Vagina (tissue), 2 donors: ENCODE data around the gene IFNGR1.

Experiments used
- CTCF ChIP-seq, 3 experiments: fragments of 450-650 bp in 2 of 3; fragments of 200-600 bp in 1 of 3; sonication (generic) in 1 of 3; IDR thresholded peaks; one replicate each; pipeline ENCODE4 v1.5.1; 2017 to 2019; ENCODE audit warnings: antibody characterized with exemption in 3 of 3, mild to moderate bottlenecking in 2 of 3, moderate library complexity in 2 of 3
- POLR2A ChIP-seq, 2 donors: fragments of 450-650 bp; IDR thresholded peaks; one replicate each; pipeline ENCODE4 v1.6.1; 2017; ENCODE audit warnings: antibody characterized with exemption in 2 of 2, mild to moderate bottlenecking in 2 of 2, moderate library complexity in 2 of 2
- POLR2AphosphoS5 ChIP-seq, 2 donors: sonication (generic); formaldehyde crosslinking; IDR thresholded peaks; one replicate each; pipeline ENCODE4 v1.9.0; 2017; ENCODE audit warnings: antibody characterized with exemption in 2 of 2, mild to moderate bottlenecking in 2 of 2, low read depth in 1 of 2; ENCODE audit not compliant: insufficient read depth in 1 of 2

GRCh38 chr6:137171053-137171374 lies 48.2 kb downstream of the IFNGR1 start:
- no peak for TF ChIP-seq POLR2AphosphoS5 (IDR thresholded peaks at IDR 0.05; ENCODE audit: insufficient read depth in 1 of 2, low read depth in 1 of 2)
- TF ChIP-seq CTCF (IDR thresholded peaks at IDR 0.05): no peak
- TF ChIP-seq POLR2A (IDR thresholded peaks at IDR 0.05): no peak
